Measurements from ENCODE around the gene ATP2A3.

The ATP2A3 gene

GRCh38 chr17:3894188-3894587, 70.0 kb downstream of the ATP2A3 start (continued):
- TF ChIP-seq OSR1 (CRISPR knock-in tag; IDR thresholded peaks at IDR 0.05): no peak
- no peak for TF ChIP-seq ZNF8 (CRISPR knock-in tag; IDR thresholded peaks at IDR 0.05)
- no peak for TF ChIP-seq PPARA (CRISPR knock-in tag; IDR thresholded peaks at IDR 0.05; ENCODE audit: borderline replicate concordance)
- TF ChIP-seq BACH2 (CRISPR knock-in tag; IDR thresholded peaks at IDR 0.05; ENCODE audit: borderline replicate concordance): no peak
- no peak for TF ChIP-seq GLIS3 (CRISPR knock-in tag; IDR thresholded peaks at IDR 0.05)
- no peak for TF ChIP-seq ZC3H10 (CRISPR knock-in tag; IDR thresholded peaks at IDR 0.05)
- no peak for TF ChIP-seq PATZ1 (CRISPR knock-in tag; IDR thresholded peaks at IDR 0.05; ENCODE audit: borderline replicate concordance)

- ATAC-seq: no peak
- TF ChIP-seq CSRNP3 (CRISPR knock-in tag; IDR thresholded peaks at IDR 0.05) (no peak), TCF4 (CRISPR knock-in tag; IDR thresholded peaks at IDR 0.05; ENCODE audit: borderline replicate concordance) (no peak), ZFP3 (CRISPR knock-in tag; IDR thresholded peaks at IDR 0.05) (no peak), TSHZ2 (CRISPR knock-in tag; IDR thresholded peaks at IDR 0.05) (no peak), SNAI2 (CRISPR knock-in tag; IDR thresholded peaks at IDR 0.05) (no peak), CSDC2 (CRISPR knock-in tag; IDR thresholded peaks at IDR 0.05) (no peak), RARB (CRISPR knock-in tag; IDR thresholded peaks at IDR 0.05) (no peak), OSR1 (CRISPR knock-in tag; IDR thresholded peaks at IDR 0.05) (no peak), PPARA (CRISPR knock-in tag; IDR thresholded peaks at IDR 0.05; ENCODE audit: borderline replicate concordance) (no peak), ISL1 (CRISPR knock-in tag; IDR thresholded peaks at IDR 0.05) (no peak), ZC3H10 (CRISPR knock-in tag; IDR thresholded peaks at IDR 0.05) (no peak), GLIS3 (CRISPR knock-in tag; IDR thresholded peaks at IDR 0.05) (no peak), BACH2 (CRISPR knock-in tag; IDR thresholded peaks at IDR 0.05; ENCODE audit: borderline replicate concordance) (no peak), TOX (CRISPR knock-in tag; IDR thresholded peaks at IDR 0.05; ENCODE audit: borderline replicate concordance) (no peak)
Observed at GRCh38 chr17:3893720-3894116, 70.5 kb downstream of the ATP2A3 start.

GRCh38 chr17:3893003-3893719, 71.1 kb downstream of the ATP2A3 start, which contains the start of gene CAMKK1:
Gene CAMKK1 (minus strand): TSS chr17:3893053. CDS start chr17:3885687, 7,366 bp downstream.
- ATAC-seq: peak; percentile 80
- no peak for TF ChIP-seq CSDC2 (CRISPR knock-in tag; IDR thresholded peaks at IDR 0.05)
- no peak for TF ChIP-seq CSRNP3 (CRISPR knock-in tag; IDR thresholded peaks at IDR 0.05)
- no peak for TF ChIP-seq TCF4 (CRISPR knock-in tag; IDR thresholded peaks at IDR 0.05; ENCODE audit: borderline replicate concordance)
- no peak for TF ChIP-seq CREB5 (CRISPR knock-in tag; IDR thresholded peaks at IDR 0.05; ENCODE audit: low read depth)
- TF ChIP-seq ZNF70 (CRISPR knock-in tag; IDR thresholded peaks at IDR 0.05): no peak
- no peak for TF ChIP-seq ARNTL (CRISPR knock-in tag; IDR thresholded peaks at IDR 0.05; ENCODE audit: borderline replicate concordance, low read depth)

All from SK-N-SH treated with all-trans-retinoic acid at 6 μM for 48 hours (cell line).